ENCODE measurements around the gene NOS3. TPM values are rescaled to one million over a fixed set of nuclear protein-coding genes. Genes with fewer than 3 reads are reported as not detected.
A peak's percentile ranks its signal among the peaks of the same experiment; 100 is the strongest.

The NOS3 gene
- total and polyA plus RNA-seq, 9 of the 15 experiments (the other 6 are each of a cell fraction or from before 2014, with no cell fraction given): 1.1 to 121 (median 23.6) TPM

GRCh38 chr7:150961510-150962289, 29.1 kb upstream of the NOS3 start:
- Histone ChIP-seq H3K9ac (ENCODE audit: insufficient read depth in 1 of 2, low read depth in 2 of 2, low read length in 2 of 2) (peak overlapping the region; percentile 82 to 89), H3K27me3 (ENCODE audit: control insufficient read depth in 2 of 2, insufficient read depth in 2 of 2, low read length in 2 of 2) (no peaks in the 10 kb centered on the region), H3K4me1 (replicated peaks in 1 of 2; ENCODE audit: control insufficient read depth in 2 of 2, insufficient read depth in 2 of 2, low read length in 2 of 2) (peaks cover 87 to 90% of the 10 kb centered on the region in 2 experiments), H3K36me3 (ENCODE audit: control insufficient read depth, insufficient read depth, low read length) (peaks cover 29% of the 10 kb centered on the region; the same call in 2 of the 3 replicates), H3K9me3 (replicated peaks; ENCODE audit: control insufficient read depth, insufficient read depth, low read depth, low read length) (no peaks in the 10 kb centered on the region), H3K4me2 (ENCODE audit: insufficient read depth, low read length) (peak overlapping the region; percentile 52), H4K20me1 (replicated peaks; ENCODE audit: control insufficient read depth, insufficient read depth, low read length) (no peaks in the 10 kb centered on the region), H3K27ac (ENCODE audit: extremely low read depth, low read depth, low read length) (peak overlapping the region; percentile 99), H3K9me1 (ENCODE audit: control insufficient read depth, insufficient read depth, low read length) (no peaks in the 10 kb centered on the region), H2AFZ (ENCODE audit: low read depth, low read length) (peak overlapping the region; percentile 81), H3K79me2 (ENCODE audit: control insufficient read depth, insufficient read depth, low read length) (peaks cover 70% of the 10 kb centered on the region), H3K4me3 (no peak overlapping the region)
- peak in 2 of 4 experiments; percentile 77 to 92 for DNase-seq (ENCODE audit: extremely low read depth in 1 of 4, low spot score in 3 of 4)
- POLR2A ChIA-PET: interaction anchor here (0.7 to 2.4 kb wide), 17 partner anchors 9 to 1479 kb away, joined by 3 to 15 read pairs (median 4); no protein-coding TSS in a partner anchor
- in situ Hi-C loops (cut with MboI): no loop called here
- ATAC-seq: peak; percentile 15
- FAIRE-seq: peak; percentile 65
- CTCF ChIA-PET (ENCODE audit: low intra/inter-chr PET ratio): interaction anchor here (1.0 to 2.9 kb wide), 5 partner anchors 22 to 208 kb away, joined by 3 to 16 read pairs (median 15); no protein-coding TSS in a partner anchor
- no TSS peak for BruUV-seq (replicated peaks)
- WGBS (ENCODE audit: insufficient coverage, low coverage, missing lambda C conversion rate): 42% methylated on average over 17 of the region's 17 CpGs
- intact Hi-C loops (cut with micrococcal nuclease): loop anchor here (2.0 to 10.0 kb wide), 3 partner anchors 15 to 213 kb away; no protein-coding TSS in a partner anchor
- peak; percentile 37 for TF ChIP-seq ETV1 (tag; conservative IDR thresholded peaks at IDR 0.05; ENCODE audit: low read depth)
- peak; percentile 68; the same call in 1 of the 2 replicates for TF ChIP-seq ZNF644 (tag; IDR thresholded peaks at IDR 0.05; ENCODE audit: low read depth)
- peak in 1 of 2 experiments; percentile 29; a peak in 1 of 4 replicates for TF ChIP-seq RCOR1 (IDR thresholded peaks at IDR 0.05; ENCODE audit: borderline replicate concordance in 1 of 2, low read depth in 2 of 2, low read length in 2 of 2)
- TF ChIP-seq ZNF668 (CRISPR knock-in tag; IDR thresholded peaks at IDR 0.05): peak; percentile 66; the same call in 1 of the 2 replicates
- TF ChIP-seq TBP (optimal IDR thresholded peaks at IDR 0.05; ENCODE audit: low read depth, low read length): no peak
- TF ChIP-seq, protein P1, sequence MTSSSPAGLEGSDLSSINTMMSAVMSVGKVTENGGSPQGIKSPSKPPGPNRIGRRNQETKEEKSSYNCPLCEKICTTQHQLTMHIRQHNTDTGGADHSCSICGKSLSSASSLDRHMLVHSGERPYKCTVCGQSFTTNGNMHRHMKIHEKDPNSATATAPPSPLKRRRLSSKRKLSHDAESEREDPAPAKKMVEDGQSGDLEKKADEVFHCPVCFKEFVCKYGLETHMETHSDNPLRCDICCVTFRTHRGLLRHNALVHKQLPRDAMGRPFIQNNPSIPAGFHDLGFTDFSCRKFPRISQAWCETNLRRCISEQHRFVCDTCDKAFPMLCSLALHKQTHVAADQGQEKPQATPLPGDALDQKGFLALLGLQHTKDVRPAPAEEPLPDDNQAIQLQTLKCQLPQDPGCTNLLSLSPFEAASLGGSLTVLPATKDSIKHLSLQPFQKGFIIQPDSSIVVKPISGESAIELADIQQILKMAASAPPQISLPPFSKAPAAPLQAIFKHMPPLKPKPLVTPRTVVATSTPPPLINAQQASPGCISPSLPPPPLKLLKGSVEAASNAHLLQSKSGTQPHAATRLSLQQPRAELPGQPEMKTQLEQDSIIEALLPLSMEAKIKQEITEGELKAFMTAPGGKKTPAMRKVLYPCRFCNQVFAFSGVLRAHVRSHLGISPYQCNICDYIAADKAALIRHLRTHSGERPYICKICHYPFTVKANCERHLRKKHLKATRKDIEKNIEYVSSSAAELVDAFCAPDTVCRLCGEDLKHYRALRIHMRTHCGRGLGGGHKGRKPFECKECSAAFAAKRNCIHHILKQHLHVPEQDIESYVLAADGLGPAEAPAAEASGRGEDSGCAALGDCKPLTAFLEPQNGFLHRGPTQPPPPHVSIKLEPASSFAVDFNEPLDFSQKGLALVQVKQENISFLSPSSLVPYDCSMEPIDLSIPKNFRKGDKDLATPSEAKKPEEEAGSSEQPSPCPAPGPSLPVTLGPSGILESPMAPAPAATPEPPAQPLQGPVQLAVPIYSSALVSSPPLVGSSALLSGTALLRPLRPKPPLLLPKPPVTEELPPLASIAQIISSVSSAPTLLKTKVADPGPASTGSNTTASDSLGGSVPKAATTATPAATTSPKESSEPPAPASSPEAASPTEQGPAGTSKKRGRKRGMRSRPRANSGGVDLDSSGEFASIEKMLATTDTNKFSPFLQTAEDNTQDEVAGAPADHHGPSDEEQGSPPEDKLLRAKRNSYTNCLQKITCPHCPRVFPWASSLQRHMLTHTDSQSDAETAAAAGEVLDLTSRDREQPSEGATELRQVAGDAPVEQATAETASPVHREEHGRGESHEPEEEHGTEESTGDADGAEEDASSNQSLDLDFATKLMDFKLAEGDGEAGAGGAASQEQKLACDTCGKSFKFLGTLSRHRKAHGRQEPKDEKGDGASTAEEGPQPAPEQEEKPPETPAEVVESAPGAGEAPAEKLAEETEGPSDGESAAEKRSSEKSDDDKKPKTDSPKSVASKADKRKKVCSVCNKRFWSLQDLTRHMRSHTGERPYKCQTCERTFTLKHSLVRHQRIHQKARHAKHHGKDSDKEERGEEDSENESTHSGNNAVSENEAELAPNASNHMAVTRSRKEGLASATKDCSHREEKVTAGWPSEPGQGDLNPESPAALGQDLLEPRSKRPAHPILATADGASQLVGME (CRISPR knock-in tag; IDR thresholded peaks at IDR 0.05): no peak
- TF ChIP-seq, protein P2, sequence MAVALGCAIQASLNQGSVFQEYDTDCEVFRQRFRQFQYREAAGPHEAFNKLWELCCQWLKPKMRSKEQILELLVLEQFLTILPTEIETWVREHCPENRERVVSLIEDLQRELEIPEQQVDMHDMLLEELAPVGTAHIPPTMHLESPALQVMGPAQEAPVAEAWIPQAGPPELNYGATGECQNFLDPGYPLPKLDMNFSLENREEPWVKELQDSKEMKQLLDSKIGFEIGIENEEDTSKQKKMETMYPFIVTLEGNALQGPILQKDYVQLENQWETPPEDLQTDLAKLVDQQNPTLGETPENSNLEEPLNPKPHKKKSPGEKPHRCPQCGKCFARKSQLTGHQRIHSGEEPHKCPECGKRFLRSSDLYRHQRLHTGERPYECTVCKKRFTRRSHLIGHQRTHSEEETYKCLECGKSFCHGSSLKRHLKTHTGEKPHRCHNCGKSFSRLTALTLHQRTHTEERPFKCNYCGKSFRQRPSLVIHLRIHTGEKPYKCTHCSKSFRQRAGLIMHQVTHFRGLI (CRISPR knock-in tag; IDR thresholded peaks at IDR 0.05): no peak
- TF ChIP-seq FOXJ3 (CRISPR knock-in tag; IDR thresholded peaks at IDR 0.05): no peak
- no peak for TF ChIP-seq ZNF24 (IDR thresholded peaks at IDR 0.05)
- TF ChIP-seq GATAD2B (IDR thresholded peaks at IDR 0.05; ENCODE audit: borderline replicate concordance): no peak
- TF ChIP-seq FIP1L1 (IDR thresholded peaks at IDR 0.05; ENCODE audit: low read depth, low read length, poor library complexity, severe bottlenecking): peak; percentile 31
- 0 out of 2 replicates have a peak, but pooled peaks have one; percentile 1 for TF ChIP-seq ELF2 (CRISPR knock-in tag; IDR thresholded peaks at IDR 0.05)

All from K562 (cell line).